ENCODE measurements around the gene ZSCAN20. TPM values are rescaled to one million over a fixed set of nuclear protein-coding genes. Genes with fewer than 3 reads are reported as not detected.

Gene ZSCAN20
- total and polyA plus RNA-seq, 9 of the 15 experiments (the other 6 are each of a cell fraction or from before 2014, with no cell fraction given), result 0.36 to 3.3 (median 2.0) TPM

DNA sequence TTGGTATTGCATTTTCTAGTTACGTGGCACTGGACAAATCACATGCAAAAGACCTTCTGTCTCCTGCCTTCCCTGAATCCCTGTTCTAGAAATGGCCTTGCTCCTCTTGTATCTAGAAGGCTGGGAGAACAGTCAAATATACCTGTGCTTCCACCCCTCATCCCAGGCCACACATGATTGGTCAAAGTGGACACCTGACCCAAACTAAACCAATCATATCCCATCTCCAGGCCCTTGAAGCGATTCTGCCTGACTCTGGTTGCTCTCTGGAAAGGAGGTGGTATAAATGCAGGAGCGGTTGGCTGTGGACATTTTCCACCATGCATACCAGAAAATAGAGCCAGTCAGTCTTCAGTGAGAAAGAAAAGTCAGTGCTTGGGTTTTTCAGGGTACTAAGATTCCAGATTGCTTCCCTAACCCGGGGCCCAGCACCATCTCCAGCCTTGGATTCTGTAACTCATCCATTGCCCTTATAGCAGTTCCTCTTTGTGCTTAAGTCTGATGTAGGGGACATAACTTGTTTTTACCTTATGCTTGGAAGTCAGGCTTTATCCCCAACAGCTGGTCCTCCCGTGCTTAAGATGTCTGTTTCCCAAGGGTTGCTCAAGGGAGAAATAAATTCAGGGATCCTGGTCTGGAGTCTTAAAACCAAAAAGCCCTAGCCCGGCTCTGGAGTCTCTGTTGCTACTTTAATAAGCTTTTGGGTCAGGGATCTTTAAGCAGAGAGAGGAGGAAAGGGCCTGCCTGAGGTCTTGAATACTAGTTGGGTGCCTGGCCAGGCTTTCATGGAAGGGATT is 33.9 kb upstream of the ZSCAN20 start:
- FAIRE-seq (no peak), DNase-seq (ENCODE audit: extremely low read depth in 1 of 4, low spot score in 3 of 4) (peak in 1 of 4 experiments; percentile 64), ATAC-seq (peak; percentile 73)
- Histone ChIP-seq H3K9me3 (replicated peaks; ENCODE audit: control insufficient read depth, insufficient read depth, low read depth, low read length) (no peaks in the 10 kb centered on the region), H3K9me1 (ENCODE audit: control insufficient read depth, insufficient read depth, low read length) (no peaks in the 10 kb centered on the region), H3K27ac (ENCODE audit: extremely low read depth, low read depth, low read length) (no peak overlapping the region), H3K4me1 (replicated peaks in 1 of 2; ENCODE audit: control insufficient read depth in 2 of 2, insufficient read depth in 2 of 2, low read length in 2 of 2) (peaks cover 0 to 11% of the 10 kb centered on the region in 2 experiments; a peak in 4 of 5 replicates), H2AFZ (ENCODE audit: low read depth, low read length) (no peak overlapping the region), H3K4me3 (no peak overlapping the region), H3K9ac (ENCODE audit: insufficient read depth in 1 of 2, low read depth in 2 of 2, low read length in 2 of 2) (no peak overlapping the region), H3K36me3 (ENCODE audit: control insufficient read depth, insufficient read depth, low read length) (no peaks in the 10 kb centered on the region), H3K27me3 (ENCODE audit: control insufficient read depth in 2 of 2, insufficient read depth in 2 of 2, low read length in 2 of 2) (peaks cover 6 to 9% of the 10 kb centered on the region in 2 experiments), H4K20me1 (replicated peaks; ENCODE audit: control insufficient read depth, insufficient read depth, low read length) (no peaks in the 10 kb centered on the region), H3K4me2 (ENCODE audit: insufficient read depth, low read length) (no peak overlapping the region), H3K79me2 (ENCODE audit: control insufficient read depth, insufficient read depth, low read length) (no peaks in the 10 kb centered on the region)
- CTCF ChIA-PET (ENCODE audit: low intra/inter-chr PET ratio), result no interaction called here
- POLR2A ChIA-PET, result interaction anchor here (0.6 to 1.2 kb wide), 2 partner anchors 16 to 337 kb away, joined by 3 read pairs; no protein-coding TSS in a partner anchor
- in situ Hi-C loops (cut with MboI) (no loop called here), intact Hi-C loops (cut with micrococcal nuclease) (no loop called here)
- 11% methylated on average over 6 of the region's 6 CpGs for WGBS (ENCODE audit: insufficient coverage, low coverage, missing lambda C conversion rate)
- BruUV-seq (replicated peaks), result no TSS peak
- TF ChIP-seq SPI1 (IDR thresholded peaks at IDR 0.05; ENCODE audit: borderline replicate concordance, low read depth, low read length) (peak; percentile 60; the same call in 1 of the 2 replicates), ZNF589 (CRISPR knock-in tag; IDR thresholded peaks at IDR 0.05; ENCODE audit: low read depth) (no peak), RAD51 (IDR thresholded peaks at IDR 0.05; ENCODE audit: borderline replicate concordance, low read depth) (peak; percentile 53; the same call in 1 of the 2 replicates), CHD2 (IDR thresholded peaks at IDR 0.05; ENCODE audit: low read depth, low read length) (no peak), FOXP4 (CRISPR knock-in tag; IDR thresholded peaks at IDR 0.05; ENCODE audit: borderline replicate concordance) (no peak)
- TF ChIP-seq, protein P1, sequence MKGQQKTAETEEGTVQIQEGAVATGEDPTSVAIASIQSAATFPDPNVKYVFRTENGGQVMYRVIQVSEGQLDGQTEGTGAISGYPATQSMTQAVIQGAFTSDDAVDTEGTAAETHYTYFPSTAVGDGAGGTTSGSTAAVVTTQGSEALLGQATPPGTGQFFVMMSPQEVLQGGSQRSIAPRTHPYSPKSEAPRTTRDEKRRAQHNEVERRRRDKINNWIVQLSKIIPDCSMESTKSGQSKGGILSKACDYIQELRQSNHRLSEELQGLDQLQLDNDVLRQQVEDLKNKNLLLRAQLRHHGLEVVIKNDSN (CRISPR knock-in tag; IDR thresholded peaks at IDR 0.05), result peak; percentile 83
- TF ChIP-seq, protein P2, sequence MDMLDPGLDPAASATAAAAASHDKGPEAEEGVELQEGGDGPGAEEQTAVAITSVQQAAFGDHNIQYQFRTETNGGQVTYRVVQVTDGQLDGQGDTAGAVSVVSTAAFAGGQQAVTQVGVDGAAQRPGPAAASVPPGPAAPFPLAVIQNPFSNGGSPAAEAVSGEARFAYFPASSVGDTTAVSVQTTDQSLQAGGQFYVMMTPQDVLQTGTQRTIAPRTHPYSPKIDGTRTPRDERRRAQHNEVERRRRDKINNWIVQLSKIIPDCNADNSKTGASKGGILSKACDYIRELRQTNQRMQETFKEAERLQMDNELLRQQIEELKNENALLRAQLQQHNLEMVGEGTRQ (CRISPR knock-in tag; IDR thresholded peaks at IDR 0.05), result peak; percentile 81

Measured in K562 (cell line).